HuH-7.5 (cell line): ENCODE results near the gene GRSF1.
"Not testable (repeated sequence)": the region's sequence is repeated elsewhere in the genome, so short reads cannot be mapped to it uniquely, and the experiment has no call there.

ENCODE experiments used
- DNase-seq: peaks from one replicate; pipeline ENCODE4 v3.0.0; 2011; ENCODE audit warnings: low spot score

The GRSF1 gene

GRCh38 chr4:70833675-70834074, 6.0 kb downstream of the GRSF1 start:
- DNase-seq = no peak

- DNase-seq = no peak
Measured at GRCh38 chr4:70831293-70831692, 8.4 kb downstream of the GRSF1 start.

DNA sequence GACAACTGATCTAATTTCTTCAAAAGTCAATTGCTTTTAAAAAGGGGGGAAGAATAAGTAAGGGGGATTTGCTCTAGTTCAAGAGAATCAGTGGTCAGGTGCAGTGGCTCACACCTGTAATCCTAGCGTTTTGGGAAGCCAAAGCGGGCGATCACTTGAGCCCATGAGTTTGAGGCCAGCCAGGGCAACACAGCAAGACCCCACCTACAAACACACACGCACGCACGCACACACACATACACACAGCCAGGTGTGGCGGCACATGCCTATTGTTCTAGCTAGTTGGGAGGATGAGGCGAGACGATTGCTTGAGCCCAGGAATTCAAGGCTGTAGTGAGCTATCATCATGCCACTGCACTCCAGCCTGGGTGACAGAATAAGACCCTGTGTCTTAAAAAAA, 9.6 kb downstream of the GRSF1 start:
- no peak for DNase-seq

DNA sequence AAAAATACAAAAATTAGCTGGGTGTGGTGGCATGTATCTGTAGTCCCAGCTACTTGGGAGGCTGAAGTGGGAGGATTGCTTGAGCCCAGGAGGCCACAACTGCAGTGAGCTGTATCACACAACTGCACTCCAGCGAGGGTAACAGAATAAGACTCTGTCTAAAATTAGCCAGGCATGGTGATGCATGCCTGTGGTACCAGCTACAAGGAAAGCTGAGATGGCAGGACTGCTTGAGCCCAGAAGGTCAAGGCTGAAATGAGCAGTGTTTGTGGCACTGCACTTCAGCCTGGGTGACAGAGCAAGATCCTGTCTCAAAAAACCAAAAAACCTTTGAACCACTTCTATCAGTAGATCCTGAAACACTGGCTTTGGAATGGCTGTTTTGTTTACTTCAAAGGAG, 10.2 kb downstream of the GRSF1 start:
- DNase-seq = no peak

DNA sequence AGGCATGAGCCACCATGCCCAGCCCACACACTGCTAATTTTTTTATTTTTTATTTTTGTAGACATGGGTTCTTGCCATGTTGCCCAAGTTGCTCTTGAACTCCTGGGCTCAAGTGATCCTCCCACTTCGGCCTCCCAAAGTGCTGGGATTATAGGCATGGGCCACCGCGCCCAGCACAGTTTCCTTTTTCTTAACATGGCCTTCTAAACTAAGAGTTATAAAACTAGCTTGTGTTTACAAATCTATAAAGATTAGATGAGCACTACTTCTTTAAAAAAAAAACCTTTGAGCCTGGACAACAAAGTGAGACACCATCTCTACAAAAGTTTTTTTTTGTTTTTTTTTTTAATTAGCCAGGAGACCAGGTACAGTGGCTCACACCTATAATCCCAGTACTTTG, 10.7 kb downstream of the GRSF1 start:
- no peak for DNase-seq

DNA sequence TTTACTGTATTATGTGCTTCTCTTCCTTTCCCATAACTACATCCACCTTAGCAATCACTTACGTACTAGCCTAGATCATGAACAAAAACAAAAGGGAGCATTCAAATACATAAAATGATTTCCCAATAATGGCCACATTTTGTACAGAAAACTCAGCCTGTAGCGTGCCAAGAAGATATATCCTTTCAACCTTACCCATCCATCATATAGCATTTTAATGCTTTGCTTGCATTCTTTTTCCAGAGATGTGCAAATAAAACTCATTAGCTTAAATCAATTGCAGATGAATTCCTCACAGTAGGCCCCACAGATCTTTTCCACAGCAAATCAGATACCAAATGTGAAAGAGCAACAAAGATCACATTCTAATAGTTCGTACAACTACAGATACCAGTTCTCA, 20.8 kb downstream of the GRSF1 start:
- DNase-seq = no peak

- DNase-seq = no peak
Measured at GRCh38 chr4:70818173-70818855, 21.4 kb downstream of the GRSF1 start.

- DNase-seq = no peak
Measured at GRCh38 chr4:70816894-70817293, 22.8 kb downstream of the GRSF1 start.

DNA sequence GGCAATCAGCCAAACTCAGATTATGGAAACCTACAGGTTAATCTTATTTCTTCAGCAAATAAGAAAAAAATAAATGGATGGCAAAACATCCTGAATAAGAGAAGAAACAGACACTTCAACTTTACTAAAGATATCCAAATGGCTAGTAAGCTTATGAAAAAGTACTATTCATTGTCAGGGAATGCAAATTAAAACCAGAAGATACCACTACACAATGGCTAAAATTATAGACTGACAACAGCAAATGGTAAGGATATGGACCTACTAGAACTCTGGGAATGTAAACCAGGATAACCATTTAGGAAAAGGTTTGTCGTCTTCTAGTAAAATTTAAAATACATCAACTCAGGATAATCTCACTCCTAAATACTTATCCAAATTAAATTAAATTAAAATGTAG, 24.3 kb downstream of the GRSF1 start:
- DNase-seq = no peak

DNA sequence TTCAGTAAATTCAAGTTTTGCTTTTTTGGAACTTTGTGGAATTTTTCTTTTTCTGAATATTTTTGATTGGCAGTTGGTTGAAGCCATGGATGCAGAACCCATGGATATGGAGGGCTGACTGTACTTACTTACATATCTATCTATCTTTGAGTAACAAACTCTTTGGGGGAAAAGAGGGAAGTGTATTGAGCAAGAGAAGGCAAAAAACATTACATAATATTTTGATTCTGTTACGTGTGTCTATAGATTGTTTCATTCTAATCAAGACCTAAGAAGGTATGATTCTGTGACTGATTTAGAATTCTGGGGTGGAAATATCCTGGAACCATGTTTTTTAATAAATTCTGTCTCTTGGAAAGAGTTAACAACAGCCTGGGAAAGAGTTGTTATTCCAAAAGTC, 31.5 kb downstream of the GRSF1 start:
- no peak for DNase-seq

- no peak for DNase-seq
Measured at GRCh38 chr4:70802928-70803580, 36.6 kb downstream of the GRSF1 start.

DNA sequence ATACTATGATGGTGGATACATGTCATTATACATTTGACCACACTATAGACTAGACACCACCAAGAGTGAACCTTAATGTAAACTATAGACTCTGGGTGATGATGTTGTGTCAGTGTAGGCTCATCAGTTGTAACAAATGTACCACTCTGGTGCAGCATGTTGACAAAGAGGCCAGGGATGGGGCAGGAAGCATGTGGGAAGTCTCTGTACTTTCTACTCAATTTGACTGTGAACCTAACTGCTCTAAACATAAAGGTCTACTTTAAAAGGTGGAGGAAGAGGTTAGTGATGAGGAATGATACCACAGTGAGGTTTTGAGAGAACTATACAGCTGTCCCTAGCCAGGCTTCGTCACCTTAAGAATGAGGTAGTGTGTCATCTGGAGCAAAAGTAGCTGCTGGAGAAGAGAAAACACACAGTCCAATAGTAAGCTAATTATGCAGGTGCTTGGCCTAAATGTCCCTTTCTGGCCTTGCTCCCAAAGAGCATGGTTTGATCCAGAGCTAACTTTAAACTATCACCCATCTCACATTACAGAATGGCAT, 38.4 kb downstream of the GRSF1 start:
- DNase-seq = no peak

- DNase-seq = no peak
Measured at GRCh38 chr4:70793626-70794025, 46.1 kb downstream of the GRSF1 start.

DNA sequence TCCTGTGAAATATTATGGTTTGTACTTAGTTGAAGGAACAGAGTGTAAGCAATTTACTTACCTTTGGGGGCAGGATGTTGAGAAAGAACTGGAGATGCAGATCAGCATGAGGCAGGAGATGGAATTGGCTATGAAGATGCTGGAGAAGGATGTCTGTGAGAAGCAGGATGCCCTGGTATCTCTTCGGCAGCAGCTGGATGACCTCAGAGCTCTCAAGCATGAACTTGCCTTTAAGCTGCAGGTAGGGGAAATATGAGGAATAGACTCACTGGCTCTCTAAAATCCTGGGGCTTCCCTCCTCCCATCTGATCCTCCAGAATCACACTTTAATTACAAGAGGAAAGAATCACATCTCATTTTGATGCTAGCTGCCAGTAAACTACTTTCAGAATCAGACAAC, 51.0 kb downstream of the GRSF1 start:
- no peak for DNase-seq

- DNase-seq = no peak
Measured at GRCh38 chr4:70787496-70787895, 52.2 kb downstream of the GRSF1 start.

DNA sequence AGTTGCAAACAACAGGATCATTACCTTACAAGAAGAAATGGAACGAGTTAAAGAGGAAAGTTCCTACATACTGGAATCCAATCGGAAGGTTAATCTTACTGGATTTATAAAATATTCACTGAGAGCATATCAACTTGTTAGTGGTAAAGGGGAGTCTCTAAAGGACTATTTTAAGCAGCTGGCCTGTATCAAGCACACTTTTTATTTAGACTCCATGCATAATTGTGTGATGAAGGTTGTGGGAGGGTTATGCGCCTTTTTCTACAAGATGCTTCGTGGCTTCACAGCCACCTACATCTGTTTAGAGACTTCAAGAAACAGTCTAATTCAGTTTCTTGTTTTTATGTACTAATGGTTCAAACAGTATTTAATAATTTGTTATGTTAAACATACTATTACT, 56.6 kb downstream of the GRSF1 start:
- DNase-seq = no peak

DNA sequence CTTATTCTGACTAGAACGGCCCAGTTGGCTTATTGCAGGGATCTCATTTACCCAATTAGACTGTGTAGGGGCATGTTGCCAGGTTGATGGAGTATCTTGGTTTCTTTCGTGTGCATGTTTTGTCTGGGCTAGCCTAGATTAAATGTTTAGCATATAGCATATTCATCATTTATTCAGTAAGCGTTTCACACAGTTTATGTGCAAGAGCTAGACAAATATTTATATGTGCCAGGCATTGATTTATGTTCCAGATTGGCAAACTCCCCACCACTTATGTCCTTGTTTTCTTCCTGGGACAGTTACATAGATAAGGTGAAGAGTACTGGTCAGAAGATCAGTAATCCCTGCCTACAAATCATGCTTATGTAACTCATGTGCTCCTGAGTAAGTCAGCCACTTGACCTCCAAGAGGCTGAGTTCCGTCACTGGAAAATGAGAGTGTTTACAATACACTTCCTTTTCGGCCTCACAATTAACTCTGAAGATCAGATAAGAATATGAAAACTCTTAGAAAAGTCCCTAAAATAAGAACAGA, 60.7 kb downstream of the GRSF1 start:
- no peak for DNase-seq

DNA sequence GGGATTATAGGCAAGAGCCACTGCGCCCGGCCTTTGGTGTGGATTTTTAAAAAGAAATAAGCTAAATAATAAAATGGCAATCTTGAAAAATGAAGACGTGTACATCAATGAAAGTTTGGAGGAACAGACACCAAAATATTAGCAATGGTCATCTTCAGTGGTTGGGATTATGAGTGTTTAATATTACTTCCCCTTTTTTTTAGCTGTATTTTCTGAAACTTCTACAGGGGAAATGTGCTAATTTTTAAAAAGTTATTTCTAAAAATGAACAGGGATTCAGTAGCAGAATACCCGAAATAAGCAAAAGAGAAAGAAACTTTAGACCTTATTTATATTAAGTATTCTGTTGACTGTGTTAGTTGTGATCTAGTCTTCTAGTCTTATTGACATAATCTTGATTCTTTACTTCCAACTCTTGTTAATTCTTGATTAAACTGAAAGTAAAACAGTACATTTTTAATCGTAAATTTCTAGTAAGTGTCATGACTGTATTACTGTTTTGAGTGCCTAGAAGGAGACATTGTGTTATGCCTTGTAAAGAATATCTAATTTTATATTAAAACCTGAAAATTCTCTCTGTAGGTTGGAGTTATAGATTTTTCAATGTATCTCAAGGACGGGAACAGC, 66.6 kb downstream of the GRSF1 start:
- no peak for DNase-seq

GRCh38 chr4:70769396-70769795, 70.3 kb downstream of the GRSF1 start:
- DNase-seq = not testable (repeated sequence)

DNA sequence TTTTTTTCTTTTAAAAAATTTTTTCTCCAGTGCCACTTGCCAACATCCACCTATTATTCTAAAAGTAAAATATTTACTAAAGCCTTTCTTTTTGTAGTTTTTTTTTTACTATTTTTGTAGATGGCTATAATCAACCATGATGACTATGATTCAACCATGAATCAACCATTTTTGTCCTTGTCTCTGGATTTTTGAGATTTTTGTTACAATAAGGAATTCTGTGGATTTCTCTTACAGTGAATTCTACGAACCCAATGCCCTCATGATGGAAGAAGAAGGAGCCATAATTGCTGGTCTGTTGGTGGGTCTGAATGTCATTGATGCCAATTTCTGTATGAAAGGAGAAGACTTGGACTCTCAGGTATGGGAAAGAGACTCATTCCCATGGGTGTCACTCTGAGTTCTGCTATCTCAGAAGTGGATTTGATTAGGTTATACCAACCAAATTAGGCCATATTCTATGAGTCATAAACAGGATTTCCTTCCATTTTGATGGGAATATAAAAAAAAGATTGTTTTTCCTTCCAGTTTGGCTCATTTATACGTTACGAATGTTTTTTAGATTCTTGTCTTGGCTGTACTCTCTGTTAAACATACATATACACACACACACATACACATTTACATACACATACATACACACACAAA, 71.3 kb downstream of the GRSF1 start:
- DNase-seq = no peak
